Activated CD8-positive, alpha-beta memory T cell treated with anti-CD3 and anti-CD28 coated beads, Interleukin-2, amount 50 U/mL, for 24 hours (primary cell): ENCODE measurements around the gene MDFIC2.
"Not testable (repeated sequence)": the region's sequence is repeated elsewhere in the genome, so short reads cannot be mapped to it uniquely, and the experiment has no call there.

Source experiments
- DNase-seq: peaks from one replicate; pipeline ENCODE4 v3.0.0-alpha.2; 2020; ENCODE audit errors: extremely low read depth

Gene MDFIC2

GRCh38 chr3:70256566-70256965 lies 55.9 kb downstream of the MDFIC2 start:
- no peak for DNase-seq

- no peak for DNase-seq
Observed at GRCh38 chr3:70250492-70250891, 61.9 kb downstream of the MDFIC2 start.

GRCh38 chr3:70249509-70250160 lies 62.8 kb downstream of the MDFIC2 start:
- no peak for DNase-seq

DNA sequence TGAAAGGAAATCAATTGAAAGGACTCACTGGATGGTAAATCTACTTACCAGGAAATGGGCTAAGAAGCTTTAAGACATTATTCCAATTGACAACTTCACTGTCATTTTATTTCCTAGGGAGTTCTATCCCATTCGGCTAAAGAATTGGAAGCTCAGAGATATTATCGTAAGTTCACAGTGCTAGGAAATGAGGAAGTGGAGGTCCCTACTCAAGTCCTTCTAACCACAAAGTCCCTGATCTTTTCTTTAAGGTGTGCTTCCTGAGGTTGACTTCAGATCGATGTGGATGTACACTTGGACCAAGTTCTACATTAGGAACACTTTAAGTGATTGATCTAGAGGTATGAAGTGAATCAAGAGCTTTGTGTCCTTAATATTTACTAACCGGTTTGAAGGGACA lies 63.6 kb downstream of the MDFIC2 start:
- no peak for DNase-seq

DNA sequence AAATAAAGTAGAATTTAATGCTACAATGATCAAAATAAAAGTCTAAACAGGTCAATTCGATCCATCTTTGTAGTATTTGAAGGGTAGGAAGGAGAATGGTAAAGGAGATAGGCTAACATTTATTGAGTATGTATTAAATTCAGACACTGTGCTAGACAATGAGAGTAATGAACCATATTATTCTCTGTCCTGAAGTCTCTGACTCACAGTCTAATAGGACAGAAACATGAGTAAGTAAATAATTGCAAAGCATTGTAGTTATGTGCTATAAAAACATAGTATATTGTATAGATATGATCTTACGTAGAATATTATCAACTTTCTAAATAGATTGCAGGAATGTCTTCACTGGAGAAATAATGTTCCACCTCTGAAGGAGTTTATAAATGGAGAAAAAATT lies 64.5 kb downstream of the MDFIC2 start:
- DNase-seq, result no peak

GRCh38 chr3:70245746-70246525 lies 66.5 kb downstream of the MDFIC2 start:
- no peak for DNase-seq

GRCh38 chr3:70244422-70244821 lies 68.0 kb downstream of the MDFIC2 start:
- no peak for DNase-seq

GRCh38 chr3:70242297-70242882 lies 70.0 kb downstream of the MDFIC2 start:
- no peak for DNase-seq

- no peak for DNase-seq
Observed at GRCh38 chr3:70233812-70234211, 78.6 kb downstream of the MDFIC2 start.

DNA sequence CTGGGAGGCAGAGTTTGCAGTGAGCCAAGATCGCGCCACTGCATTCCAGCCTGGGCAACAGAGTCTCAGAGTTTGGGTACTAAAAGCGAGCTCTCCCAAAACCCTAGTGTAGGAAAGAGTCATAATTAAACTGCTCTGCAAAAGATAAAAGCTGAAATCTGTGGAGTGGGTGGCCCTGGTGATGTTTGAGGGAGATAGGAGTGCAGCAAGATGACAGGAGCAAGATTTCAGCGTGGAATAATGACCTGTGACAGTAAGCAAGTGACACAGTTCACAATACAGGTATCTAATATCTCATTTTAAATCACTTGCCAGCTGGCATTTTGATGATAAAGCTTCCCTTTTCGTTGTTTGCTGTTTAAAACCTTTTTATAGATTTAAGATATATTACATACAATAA lies 79.3 kb downstream of the MDFIC2 start:
- no peak for DNase-seq

DNA sequence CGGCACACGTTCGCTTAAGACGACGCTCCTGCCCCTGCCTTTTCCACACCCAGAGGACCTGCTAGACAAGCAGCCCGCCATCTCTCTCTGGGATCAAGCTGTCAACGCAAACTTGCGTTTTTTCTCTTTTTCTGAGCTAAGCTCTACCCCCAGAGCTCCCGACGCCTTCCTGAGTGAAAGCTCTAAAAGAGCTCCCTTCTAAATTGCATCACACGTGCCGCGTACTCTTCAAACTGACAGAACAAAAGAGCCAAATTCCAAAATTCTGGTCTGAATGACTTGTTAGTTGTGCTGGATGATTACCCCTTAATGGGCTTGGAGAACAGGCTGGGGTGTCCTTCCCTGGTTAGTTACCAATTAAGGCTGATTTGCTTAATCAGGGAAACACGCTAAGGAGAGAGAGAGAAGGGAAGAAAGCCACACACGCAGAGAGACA lies 81.2 kb downstream of the MDFIC2 start:
- no peak for DNase-seq

DNA sequence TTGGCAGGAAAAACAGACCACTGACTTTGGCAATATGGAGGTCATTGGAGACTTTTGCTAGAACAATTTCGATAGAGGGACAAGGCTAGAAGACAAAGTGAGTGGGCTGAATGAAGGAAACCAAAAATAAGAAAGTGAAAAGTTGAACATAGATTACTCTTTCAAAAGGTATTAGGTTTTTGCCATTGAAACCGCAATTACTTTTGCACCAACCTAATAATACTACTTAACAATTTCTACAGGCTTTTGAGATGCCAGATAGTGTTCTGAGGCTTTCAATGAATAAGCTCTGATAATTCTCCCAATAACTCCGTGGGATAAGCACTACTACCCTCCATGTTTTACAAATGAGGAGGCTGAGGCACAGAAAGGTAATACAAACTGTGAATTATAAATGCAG lies 85.0 kb downstream of the MDFIC2 start:
- DNase-seq, result no peak

DNA sequence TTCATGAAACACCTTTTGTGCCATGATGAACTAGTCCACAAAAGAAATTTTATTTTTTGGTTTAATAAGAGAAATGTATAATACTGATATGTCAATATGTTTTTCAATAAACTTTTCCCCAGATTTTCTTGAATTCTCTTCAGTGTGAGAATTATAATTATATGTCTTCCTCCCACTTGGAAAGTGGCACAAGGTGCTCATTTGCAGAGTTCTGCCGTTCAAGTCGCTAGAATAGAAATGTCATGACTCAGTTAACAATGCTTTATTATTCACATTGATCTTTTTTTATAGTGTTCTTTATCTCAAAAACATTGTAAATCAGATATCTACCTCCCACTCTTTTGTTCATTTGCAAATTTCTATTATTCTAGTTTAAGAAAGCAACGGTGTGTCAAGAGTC lies 87.3 kb downstream of the MDFIC2 start:
- DNase-seq, result no peak

DNA sequence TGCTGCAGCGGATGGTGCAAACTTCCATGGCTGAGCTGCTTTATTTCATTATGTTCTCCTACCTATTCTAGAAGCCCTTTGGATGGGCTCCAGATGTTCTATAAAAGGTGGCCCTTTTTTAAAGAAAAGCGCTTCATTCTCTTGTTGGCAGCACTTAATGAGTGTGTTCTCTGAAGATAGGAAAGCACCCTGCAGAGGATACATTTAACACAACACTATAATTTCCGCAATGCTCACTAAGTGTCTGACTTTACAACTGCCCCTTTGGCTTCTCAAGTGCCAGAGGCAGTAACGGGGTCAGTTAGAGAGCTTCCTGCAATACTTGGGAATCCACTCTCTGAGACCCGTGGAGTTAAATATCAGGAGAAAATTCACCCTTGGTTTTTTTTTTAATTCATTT lies 88.1 kb downstream of the MDFIC2 start:
- DNase-seq, result no peak

DNA sequence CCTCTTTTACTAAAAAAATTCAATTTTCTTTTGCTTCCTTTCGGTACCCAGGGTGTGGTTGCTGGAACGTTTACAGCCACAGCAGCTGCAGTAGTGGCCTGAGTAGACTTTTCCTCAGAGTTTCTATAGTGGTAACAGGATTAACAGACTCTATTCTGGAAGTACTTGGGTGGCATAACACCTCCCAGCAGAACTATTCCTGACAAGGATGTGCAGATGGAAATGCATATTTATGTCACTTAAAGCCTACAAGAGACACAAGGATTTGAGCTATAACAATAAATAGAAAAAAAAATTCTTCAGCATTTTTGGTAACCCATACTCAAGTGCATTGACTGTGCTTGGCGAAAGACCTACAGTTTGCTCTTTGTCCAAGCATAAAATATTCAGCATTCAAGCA lies 94.0 kb downstream of the MDFIC2 start:
- no peak for DNase-seq

DNA sequence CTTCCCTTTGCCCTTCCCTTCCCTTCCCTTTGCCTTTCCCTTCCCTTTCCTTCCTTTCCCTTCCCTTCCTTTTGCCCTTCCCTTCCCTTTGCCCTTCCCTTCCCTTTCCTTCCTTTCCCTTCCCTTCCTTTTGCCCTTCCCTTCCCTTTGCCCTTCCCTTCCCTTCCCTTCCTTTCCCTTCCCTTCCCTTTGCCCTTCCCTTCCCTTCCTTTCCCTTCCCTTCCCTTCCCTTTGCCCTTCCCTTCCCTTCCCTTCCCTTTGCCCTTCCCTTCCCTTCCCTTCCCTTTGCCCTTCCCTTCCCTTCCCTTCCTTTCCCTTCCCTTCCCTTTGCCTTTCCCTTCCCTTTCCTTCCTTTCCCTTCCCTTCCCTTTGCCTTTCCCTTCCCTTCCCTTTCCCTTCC lies 101.2 kb downstream of the MDFIC2 start:
- DNase-seq, result not testable (repeated sequence)

- no peak for DNase-seq
Observed at GRCh38 chr3:70201975-70202374, 110.5 kb downstream of the MDFIC2 start.

DNA sequence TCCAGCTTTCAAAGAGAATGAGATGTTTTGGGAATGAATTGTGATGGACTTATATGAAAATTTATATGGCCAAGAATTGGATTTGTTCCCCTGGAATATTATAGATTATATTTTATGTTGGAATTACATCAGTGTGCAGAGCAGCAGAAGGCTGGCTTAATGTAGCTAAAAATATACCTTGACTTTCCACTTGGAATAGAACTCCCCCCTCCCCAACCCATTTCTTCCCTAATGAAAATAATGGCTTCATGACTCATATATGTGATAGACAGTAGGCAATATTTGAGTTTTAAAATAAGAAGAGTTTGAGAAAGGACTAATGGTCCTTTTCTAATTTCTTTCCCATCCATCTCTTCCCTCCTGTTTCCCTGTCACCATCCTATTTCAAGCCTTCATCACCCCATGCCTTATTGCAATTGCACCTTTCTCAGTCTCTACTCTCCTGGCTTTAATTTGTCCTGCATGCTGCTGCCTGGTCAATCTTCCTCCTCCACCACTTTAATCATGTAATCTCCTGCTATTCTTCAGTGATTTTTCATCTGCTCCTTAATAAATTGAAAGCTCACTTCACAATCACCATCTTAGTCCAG lies 122.5 kb downstream of the MDFIC2 start:
- DNase-seq, result no peak

DNA sequence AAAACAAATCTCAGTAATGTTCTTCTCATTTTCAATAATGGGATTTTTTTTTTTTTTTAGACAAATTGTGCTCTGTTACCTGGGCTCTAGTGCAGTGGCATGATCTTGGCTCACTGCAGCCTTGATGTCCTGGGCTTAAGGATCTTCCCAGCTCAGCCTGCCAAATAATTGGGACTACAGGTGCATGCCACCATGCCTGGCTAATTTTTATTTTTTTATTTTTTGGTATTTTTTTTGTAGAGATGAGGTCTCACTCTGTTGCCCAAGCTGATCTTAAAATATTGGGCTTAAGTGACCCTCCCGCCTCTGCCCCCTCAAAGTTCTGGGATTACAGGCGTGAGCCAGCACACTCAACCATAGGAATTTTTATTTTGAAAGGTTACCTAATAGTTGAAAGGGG lies 126.2 kb downstream of the MDFIC2 start:
- no peak for DNase-seq

GRCh38 chr3:70185661-70186060 lies 126.8 kb downstream of the MDFIC2 start:
- DNase-seq, result no peak

GRCh38 chr3:70183781-70184504 lies 128.5 kb downstream of the MDFIC2 start:
- no peak for DNase-seq

GRCh38 chr3:70182166-70182565 lies 130.3 kb downstream of the MDFIC2 start:
- no peak for DNase-seq
